ENCODE data around the gene L1TD1.

GRCh38 chr1:62210960-62211359, 16.3 kb downstream of the L1TD1 start:
- TF ChIP-seq CTCF (IDR thresholded peaks at IDR 0.05) (no peak), POLR2AphosphoS5 (IDR thresholded peaks at IDR 0.05) (no peak)

All from breast epithelium (tissue), 3 donors.